A549 (cell line): Measurements from ENCODE around the gene HBS1L. TPM values are rescaled to one million over a fixed set of nuclear protein-coding genes. Genes with fewer than 3 reads are reported as not detected.

Experiments used
- ATAC-seq, 2 experiments: fragments of 200-7000 bp in 1 of 2; fragments of >200 bp in 1 of 2; cut with Nextera tagmentation in 1 of 2; cut with Tn5 transposase in 1 of 2; 3 replicates each; pipeline versions ENCODE4 v1.8.0 to v1.9.1; 2018 to 2020; ENCODE audit warnings: mild to moderate bottlenecking in 1 of 2, moderate library complexity in 1 of 2
- CTCF ChIA-PET: fragments of 300-600 bp; sonication (Branson Sonifier 250); formaldehyde crosslinking; extraction: SDS; loops from one replicate; lab custom pipeline; 2021; ENCODE audit warnings: antibody characterized with exemption, inconsistent platforms; lab: Yijun Ruan, JAX
- POLR2A ChIA-PET: fragments of 350-600 bp; formaldehyde crosslinking; extraction: SDS; loops from one replicate; lab custom pipeline; 2021; ENCODE audit warnings: antibody characterized with exemption, inconsistent platforms; lab: Yijun Ruan, JAX
- DNase-seq, 2 experiments: peaks; one replicate each; pipeline versions ENCODE4 v3.0.0 to v3.0.0-alpha.2; 2011 to 2016; ENCODE audit warnings: low read depth in 1 of 2, low spot score in 1 of 2
- FAIRE-seq: peaks from 2 replicates; lab custom pipeline; 2011; peaks lifted over from hg19 to GRCh38; lab: Jason Lieb, UNC
- H3K27ac ChIP-seq, 2 experiments: fragments of >200 bp; sonication (Bioruptor Twin); formaldehyde crosslinking; 3 replicates each; pipeline ENCODE4 v1.5.1; 2016 to 2017
- H3K4me1 ChIP-seq: fragments of >200 bp; sonication (Bioruptor Twin); formaldehyde crosslinking; 3 replicates; pipeline ENCODE4 v1.6.1; 2016
- H3K4me2 ChIP-seq: fragments of >200 bp; sonication (Bioruptor Twin); formaldehyde crosslinking; 3 replicates; pipeline ENCODE4 v1.6.1; 2016
- H3K4me3 ChIP-seq: fragments of >200 bp; sonication (Bioruptor Twin); formaldehyde crosslinking; 3 replicates; pipeline ENCODE4 v1.5.1; 2016
- H3K9me3 ChIP-seq: fragments of >200 bp; sonication (Bioruptor Twin); formaldehyde crosslinking; 3 replicates; pipeline ENCODE4 v1.6.1; 2016
- ATOH8 ChIP-seq: fragments of 250-450 bp; sonication (Bioruptor Pico); IDR thresholded peaks from 2 replicates; pipeline ENCODE4 v1.5.0; 2020; ENCODE audit warnings: low read depth, mild to moderate bottlenecking, moderate library complexity
- CBX8 ChIP-seq: fragments of 200-600 bp; sonication (generic); IDR thresholded peaks from 2 replicates; pipeline ENCODE4 v1.6.1; 2016
- EHMT2 ChIP-seq: fragments of 200-600 bp; sonication (generic); IDR thresholded peaks from 2 replicates; pipeline ENCODE4 v1.6.1; 2016; ENCODE audit warnings: antibody characterized with exemption, low read depth, mild to moderate bottlenecking, moderate library complexity
- FOSB ChIP-seq: fragments of 250-450 bp; sonication (Bioruptor Pico); IDR thresholded peaks from 2 replicates; pipeline ENCODE4 v1.5.0; 2020; ENCODE audit warnings: mild to moderate bottlenecking, moderate library complexity
- FOSL2 ChIP-seq, 2 experiments: fragments of 450-650 bp in 1 of 2; fragments of >200 bp in 1 of 2; sonication (Bioruptor Twin) in 1 of 2; formaldehyde crosslinking; IDR thresholded peaks; 2 replicates each; pipeline versions ENCODE4 v1.5.0 to v1.6.1; 2016 to 2020; ENCODE audit warnings: mild to moderate bottlenecking in 1 of 2, moderate library complexity in 1 of 2
- HDAC2 ChIP-seq: fragments of 200-600 bp; sonication (generic); IDR thresholded peaks from 2 replicates; pipeline ENCODE4 v1.6.1; 2016
- HES2 ChIP-seq: fragments of >200 bp; sonication (Bioruptor Twin); formaldehyde crosslinking; IDR thresholded peaks from 2 replicates; pipeline ENCODE4 v1.6.1; 2016
- HOXB5 ChIP-seq: fragments of 250-450 bp; sonication (Bioruptor Pico); IDR thresholded peaks from 2 replicates; pipeline ENCODE4 v1.5.0; 2020; ENCODE audit warnings: mild to moderate bottlenecking, moderate library complexity
- JUN ChIP-seq, 2 experiments: fragments of >200 bp; sonication (Bioruptor Twin); formaldehyde crosslinking; IDR thresholded peaks; 2 replicates in 1 of 2; 3 replicates in 1 of 2; pipeline ENCODE4 v1.6.1; 2016 to 2017
- MAZ ChIP-seq: fragments of 150-350 bp; IDR thresholded peaks from 2 replicates; pipeline ENCODE4 v1.6.1; 2014; ENCODE audit warnings: antibody characterized with exemption, low read depth, low read length, borderline replicate concordance
- NFE2L2 ChIP-seq: fragments of 150-350 bp; conservative IDR thresholded peaks from 2 replicates; pipeline ENCODE4 v1.6.1; 2014; ENCODE audit warnings: low read length
- NR3C1 ChIP-seq: fragments of >200 bp; sonication (Bioruptor Twin); formaldehyde crosslinking; IDR thresholded peaks from 3 replicates; pipeline ENCODE4 v1.6.1; 2017
- POLR2A ChIP-seq: IDR thresholded peaks from 2 replicates; pipeline ENCODE4 v1.6.1; 2012; ENCODE audit warnings: mild to moderate bottlenecking, low read length
- POLR2AphosphoS2 ChIP-seq: conservative IDR thresholded peaks from 2 replicates; pipeline ENCODE4 v1.6.1; 2012; ENCODE audit warnings: low read length, improper control_type of control experiment, inconsistent platforms
- RARB ChIP-seq: fragments of 250-450 bp; sonication (Bioruptor Pico); IDR thresholded peaks from 2 replicates; pipeline ENCODE4 v1.8.0; 2021; ENCODE audit warnings: mild to moderate bottlenecking, moderate library complexity
- SMC3 ChIP-seq: fragments of >200 bp; sonication (Bioruptor Twin); formaldehyde crosslinking; IDR thresholded peaks from 3 replicates; pipeline ENCODE4 v1.6.1; 2018; ENCODE audit warnings: inconsistent platforms
- SREBF2 ChIP-seq: fragments of 450-650 bp; IDR thresholded peaks from 2 replicates; pipeline ENCODE4 v1.6.1; 2014; ENCODE audit warnings: mild to moderate bottlenecking, moderate library complexity
- TP53 ChIP-seq: fragments of 250-450 bp; sonication (Bioruptor Pico); IDR thresholded peaks from 2 replicates; pipeline ENCODE4 v1.5.0; 2021; ENCODE audit warnings: mild to moderate bottlenecking, moderate library complexity
- ZNF302 ChIP-seq: fragments of 250-450 bp; sonication (Bioruptor Pico); IDR thresholded peaks from 2 replicates; pipeline ENCODE4 v1.9.0; 2021; ENCODE audit warnings: inconsistent platforms, mild to moderate bottlenecking, moderate library complexity
- ZSCAN20 ChIP-seq: fragments of 250-450 bp; sonication (Bioruptor Pico); IDR thresholded peaks from 2 replicates; pipeline ENCODE4 v1.8.0; 2022; ENCODE audit warnings: mild to moderate bottlenecking, moderate library complexity
- WGBS: methylation state at CpG from one replicate; pipeline ENCODE4 v1.1.6; 2017; ENCODE audit errors: missing lambda C conversion rate; 5-methylcytosine and 5-hydroxymethylcytosine counted together
- polyA plus RNA-seq, 4 experiments: library from polyadenylated mRNA; depleted of rRNA in 3 of 4; stranded (reverse); fragments of >200 nt; fragmentation: RNase III in 1 of 4; extraction: RNeasy Plus Mini Kit Qiagen cat#74134 plus additional on column Dnase treatment in 1 of 4; gene quantifications; 2 replicates in 3 of 4; 3 replicates in 1 of 4; pipeline ENCODE4 v1.2.3, GENCODE V29; 2011 to 2017
- TF ChIP-seq, protein P1 (sequence below): fragments of >200 bp; sonication (Bioruptor Twin); formaldehyde crosslinking; IDR thresholded peaks from 3 replicates; pipeline ENCODE4 v1.5.1; 2016
- TF ChIP-seq, protein P2 (sequence below): fragments of 200-600 bp; sonication (generic); IDR thresholded peaks from 2 replicates; pipeline ENCODE4 v1.6.1; 2016; ENCODE audit warnings: antibody characterized with exemption, mild to moderate bottlenecking, moderate library complexity
- TF ChIP-seq, protein P3 (sequence below): IDR thresholded peaks from 2 replicates; pipeline ENCODE4 v1.6.1; 2012
- TF ChIP-seq, protein P4 (sequence below): IDR thresholded peaks from 2 replicates; pipeline ENCODE4 v1.6.1; 2012

HBS1L gene
- polyA plus RNA-seq, 2 of the 4 experiments (the other 2 are of a cell fraction), result 41.5 to 61.7 TPM

DNA sequence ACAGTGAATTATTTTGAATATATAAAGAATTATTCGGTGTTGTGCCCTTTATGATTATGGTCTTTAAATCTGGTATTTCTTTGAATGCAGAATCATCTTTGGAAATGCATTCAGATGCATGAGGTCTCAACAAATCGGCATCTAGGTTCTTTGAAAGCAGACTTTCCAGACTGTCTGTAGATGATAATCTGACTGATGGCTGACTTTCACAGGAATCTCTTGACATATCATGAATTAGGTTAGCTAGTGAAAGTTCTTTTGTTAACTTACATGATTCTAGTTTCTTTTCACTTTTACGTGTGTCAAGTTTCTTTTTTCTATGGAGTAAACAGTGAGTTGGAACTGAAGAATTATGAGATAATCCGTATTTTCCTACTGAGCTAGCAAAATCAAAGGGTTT lies 17.1 kb downstream of the HBS1L start:
- H3K4me2 ChIP-seq, result no peak overlapping the region
- H3K4me3 ChIP-seq, result no peak overlapping the region
- TF ChIP-seq RARB (CRISPR knock-in tag), result no peak
- TF ChIP-seq ZSCAN20, result no peak
- TF ChIP-seq HOXB5 (CRISPR knock-in tag), result no peak
- TF ChIP-seq ATOH8 (CRISPR knock-in tag), result no peak
- TF ChIP-seq NFE2L2, result no peak
- TF ChIP-seq, protein P1, sequence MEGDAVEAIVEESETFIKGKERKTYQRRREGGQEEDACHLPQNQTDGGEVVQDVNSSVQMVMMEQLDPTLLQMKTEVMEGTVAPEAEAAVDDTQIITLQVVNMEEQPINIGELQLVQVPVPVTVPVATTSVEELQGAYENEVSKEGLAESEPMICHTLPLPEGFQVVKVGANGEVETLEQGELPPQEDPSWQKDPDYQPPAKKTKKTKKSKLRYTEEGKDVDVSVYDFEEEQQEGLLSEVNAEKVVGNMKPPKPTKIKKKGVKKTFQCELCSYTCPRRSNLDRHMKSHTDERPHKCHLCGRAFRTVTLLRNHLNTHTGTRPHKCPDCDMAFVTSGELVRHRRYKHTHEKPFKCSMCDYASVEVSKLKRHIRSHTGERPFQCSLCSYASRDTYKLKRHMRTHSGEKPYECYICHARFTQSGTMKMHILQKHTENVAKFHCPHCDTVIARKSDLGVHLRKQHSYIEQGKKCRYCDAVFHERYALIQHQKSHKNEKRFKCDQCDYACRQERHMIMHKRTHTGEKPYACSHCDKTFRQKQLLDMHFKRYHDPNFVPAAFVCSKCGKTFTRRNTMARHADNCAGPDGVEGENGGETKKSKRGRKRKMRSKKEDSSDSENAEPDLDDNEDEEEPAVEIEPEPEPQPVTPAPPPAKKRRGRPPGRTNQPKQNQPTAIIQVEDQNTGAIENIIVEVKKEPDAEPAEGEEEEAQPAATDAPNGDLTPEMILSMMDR, result no peak
- TF ChIP-seq POLR2A, result no peak
- no peak for TF ChIP-seq FOSB (CRISPR knock-in tag)
- TF ChIP-seq, protein P2, sequence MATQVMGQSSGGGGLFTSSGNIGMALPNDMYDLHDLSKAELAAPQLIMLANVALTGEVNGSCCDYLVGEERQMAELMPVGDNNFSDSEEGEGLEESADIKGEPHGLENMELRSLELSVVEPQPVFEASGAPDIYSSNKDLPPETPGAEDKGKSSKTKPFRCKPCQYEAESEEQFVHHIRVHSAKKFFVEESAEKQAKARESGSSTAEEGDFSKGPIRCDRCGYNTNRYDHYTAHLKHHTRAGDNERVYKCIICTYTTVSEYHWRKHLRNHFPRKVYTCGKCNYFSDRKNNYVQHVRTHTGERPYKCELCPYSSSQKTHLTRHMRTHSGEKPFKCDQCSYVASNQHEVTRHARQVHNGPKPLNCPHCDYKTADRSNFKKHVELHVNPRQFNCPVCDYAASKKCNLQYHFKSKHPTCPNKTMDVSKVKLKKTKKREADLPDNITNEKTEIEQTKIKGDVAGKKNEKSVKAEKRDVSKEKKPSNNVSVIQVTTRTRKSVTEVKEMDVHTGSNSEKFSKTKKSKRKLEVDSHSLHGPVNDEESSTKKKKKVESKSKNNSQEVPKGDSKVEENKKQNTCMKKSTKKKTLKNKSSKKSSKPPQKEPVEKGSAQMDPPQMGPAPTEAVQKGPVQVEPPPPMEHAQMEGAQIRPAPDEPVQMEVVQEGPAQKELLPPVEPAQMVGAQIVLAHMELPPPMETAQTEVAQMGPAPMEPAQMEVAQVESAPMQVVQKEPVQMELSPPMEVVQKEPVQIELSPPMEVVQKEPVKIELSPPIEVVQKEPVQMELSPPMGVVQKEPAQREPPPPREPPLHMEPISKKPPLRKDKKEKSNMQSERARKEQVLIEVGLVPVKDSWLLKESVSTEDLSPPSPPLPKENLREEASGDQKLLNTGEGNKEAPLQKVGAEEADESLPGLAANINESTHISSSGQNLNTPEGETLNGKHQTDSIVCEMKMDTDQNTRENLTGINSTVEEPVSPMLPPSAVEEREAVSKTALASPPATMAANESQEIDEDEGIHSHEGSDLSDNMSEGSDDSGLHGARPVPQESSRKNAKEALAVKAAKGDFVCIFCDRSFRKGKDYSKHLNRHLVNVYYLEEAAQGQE, result no peak
- TF ChIP-seq, protein P3, sequence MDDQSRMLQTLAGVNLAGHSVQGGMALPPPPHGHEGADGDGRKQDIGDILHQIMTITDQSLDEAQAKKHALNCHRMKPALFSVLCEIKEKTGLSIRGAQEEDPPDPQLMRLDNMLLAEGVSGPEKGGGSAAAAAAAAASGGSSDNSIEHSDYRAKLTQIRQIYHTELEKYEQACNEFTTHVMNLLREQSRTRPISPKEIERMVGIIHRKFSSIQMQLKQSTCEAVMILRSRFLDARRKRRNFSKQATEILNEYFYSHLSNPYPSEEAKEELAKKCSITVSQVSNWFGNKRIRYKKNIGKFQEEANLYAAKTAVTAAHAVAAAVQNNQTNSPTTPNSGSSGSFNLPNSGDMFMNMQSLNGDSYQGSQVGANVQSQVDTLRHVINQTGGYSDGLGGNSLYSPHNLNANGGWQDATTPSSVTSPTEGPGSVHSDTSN, result no peak
- TF ChIP-seq, protein P4, sequence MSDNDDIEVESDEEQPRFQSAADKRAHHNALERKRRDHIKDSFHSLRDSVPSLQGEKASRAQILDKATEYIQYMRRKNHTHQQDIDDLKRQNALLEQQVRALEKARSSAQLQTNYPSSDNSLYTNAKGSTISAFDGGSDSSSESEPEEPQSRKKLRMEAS, result no peak
- TF ChIP-seq CBX8, result no peak
- TF ChIP-seq MAZ, result no peak
- TF ChIP-seq EHMT2, result no peak
- no peak for TF ChIP-seq NR3C1
- no peak for TF ChIP-seq JUN (IDR thresholded peaks at IDR 0.05)
- TF ChIP-seq HDAC2, result no peak
- TF ChIP-seq TP53 (CRISPR knock-in tag), result no peak
- no peak for TF ChIP-seq SREBF2
- TF ChIP-seq HES2, result no peak
- no peak for ATAC-seq
- FAIRE-seq, result no peak
- no peak for DNase-seq
- ChIA-PET POLR2A (no interaction called here), CTCF (no interaction called here)
- no peaks in the 10 kb centered on the region for H3K9me3 ChIP-seq
- no peaks in the 10 kb centered on the region for H3K4me1 ChIP-seq
- no peak overlapping the region for H3K27ac ChIP-seq
- 86% methylated on average over 4 of the region's 4 CpGs for WGBS

- Histone ChIP-seq H3K27ac (no peak overlapping the region), H3K4me2 (no peak overlapping the region), H3K4me3 (no peak overlapping the region), H3K4me1 (no peaks in the 10 kb centered on the region)
- no peak for DNase-seq
- 90% methylated on average over 5 of the region's 5 CpGs for whole genome bisulfite sequencing
- CTCF ChIA-PET, result interaction anchor here (0.8 kb wide), 1 partner anchor 10 kb away, joined by 3 read pairs; no protein-coding TSS in a partner anchor
- no peak for FAIRE-seq
- POLR2A ChIA-PET, result no interaction called here
- TF ChIP-seq POLR2AphosphoS2 (no peak), ZNF302 (CRISPR knock-in tag) (no peak), TP53 (CRISPR knock-in tag) (no peak), SREBF2 (no peak), ZSCAN20 (no peak), FOSL2 (IDR thresholded peaks at IDR 0.05) (no peak), FOSL2 (CRISPR knock-in tag; IDR thresholded peaks at IDR 0.05) (no peak), SMC3 (no peak)
- TF ChIP-seq, protein P2, result no peak
- TF ChIP-seq, all 56 proteins: peak for 0
- H3K9me3 ChIP-seq, result no peaks in the 10 kb centered on the region
- ATAC-seq, result no peak
Observed at GRCh38 chr6:135036731-135037420, 17.7 kb downstream of the HBS1L start.
